ENCODE measurements around the gene UVRAG. TPM values are rescaled to one million over a fixed set of nuclear protein-coding genes. Genes with fewer than 3 reads are reported as not detected.

The UVRAG gene
- total RNA-seq, 2 experiments from 2014 or later = 16.5 to 19.5 TPM

DNA sequence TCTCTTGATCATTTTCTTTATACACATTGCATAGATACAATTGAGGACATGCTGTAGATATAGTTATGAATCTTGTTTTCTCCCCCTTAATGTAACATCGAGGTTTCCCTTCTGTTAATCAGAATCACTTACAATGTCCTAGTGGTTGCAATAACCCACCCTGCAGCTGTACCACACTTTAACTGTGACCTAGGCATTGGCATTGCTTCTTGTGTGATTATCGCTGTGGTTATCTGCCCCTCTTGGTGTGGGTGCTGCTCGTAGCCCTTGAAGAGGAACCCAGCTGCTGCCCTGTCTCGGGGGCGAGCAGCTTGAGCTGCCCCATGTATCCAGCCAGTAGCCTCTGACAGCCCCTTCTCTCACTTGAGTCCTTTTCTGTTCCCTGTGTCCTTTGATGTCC, 44.9 kb upstream of the UVRAG start:
- no peak overlapping the region for H3K27ac ChIP-seq (ENCODE audit: low read depth in 1 of 2, low read length in 2 of 2)
- no peaks in the 10 kb centered on the region for H3K36me3 ChIP-seq (ENCODE audit: insufficient read depth, low read length)
- TF ChIP-seq, protein P1, sequence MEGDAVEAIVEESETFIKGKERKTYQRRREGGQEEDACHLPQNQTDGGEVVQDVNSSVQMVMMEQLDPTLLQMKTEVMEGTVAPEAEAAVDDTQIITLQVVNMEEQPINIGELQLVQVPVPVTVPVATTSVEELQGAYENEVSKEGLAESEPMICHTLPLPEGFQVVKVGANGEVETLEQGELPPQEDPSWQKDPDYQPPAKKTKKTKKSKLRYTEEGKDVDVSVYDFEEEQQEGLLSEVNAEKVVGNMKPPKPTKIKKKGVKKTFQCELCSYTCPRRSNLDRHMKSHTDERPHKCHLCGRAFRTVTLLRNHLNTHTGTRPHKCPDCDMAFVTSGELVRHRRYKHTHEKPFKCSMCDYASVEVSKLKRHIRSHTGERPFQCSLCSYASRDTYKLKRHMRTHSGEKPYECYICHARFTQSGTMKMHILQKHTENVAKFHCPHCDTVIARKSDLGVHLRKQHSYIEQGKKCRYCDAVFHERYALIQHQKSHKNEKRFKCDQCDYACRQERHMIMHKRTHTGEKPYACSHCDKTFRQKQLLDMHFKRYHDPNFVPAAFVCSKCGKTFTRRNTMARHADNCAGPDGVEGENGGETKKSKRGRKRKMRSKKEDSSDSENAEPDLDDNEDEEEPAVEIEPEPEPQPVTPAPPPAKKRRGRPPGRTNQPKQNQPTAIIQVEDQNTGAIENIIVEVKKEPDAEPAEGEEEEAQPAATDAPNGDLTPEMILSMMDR (IDR thresholded peaks at IDR 0.05) = no peak
- CTCF ChIA-PET = interaction anchor here (0.6 kb wide), 1 partner anchor 783 kb away, joined by 3 read pairs; no protein-coding TSS in a partner anchor
- H3K27me3 Mint-ChIP-seq = peaks cover 33% of the 10 kb centered on the region
- H3K36me3 Mint-ChIP-seq (ENCODE audit: low read depth) = no peaks in the 10 kb centered on the region
- no peaks in the 10 kb centered on the region for H3K9me3 Mint-ChIP-seq
- peak overlapping the region; percentile 76 for H3K4me3 Mint-ChIP-seq
- H3K4me1 Mint-ChIP-seq (ENCODE audit: low read depth) = peaks cover 20% of the 10 kb centered on the region
- intact Hi-C loops (cut with DNase I, micrococcal nuclease) = no loop called here
- no peak for DNase-seq
- no peak overlapping the region for H3K4me3 ChIP-seq (ENCODE audit: low read length)
- no peaks in the 10 kb centered on the region for H3K9me3 ChIP-seq (ENCODE audit: control insufficient read depth in 1 of 2, insufficient read depth in 1 of 2, low read length in 2 of 2)
- peaks cover 13 to 15% of the 10 kb centered on the region in 2 experiments for H3K27me3 ChIP-seq (ENCODE audit: control insufficient read depth in 1 of 2, insufficient read depth in 2 of 2, low read length in 2 of 2)
- no peak overlapping the region for H3K27ac Mint-ChIP-seq
- ATAC-seq (ENCODE audit: poor library complexity) = no peak
- H3K4me1 ChIP-seq (ENCODE audit: insufficient read depth, low read length) = peaks cover 34% of the 10 kb centered on the region
- POLR2A ChIA-PET = no interaction called here

DNA sequence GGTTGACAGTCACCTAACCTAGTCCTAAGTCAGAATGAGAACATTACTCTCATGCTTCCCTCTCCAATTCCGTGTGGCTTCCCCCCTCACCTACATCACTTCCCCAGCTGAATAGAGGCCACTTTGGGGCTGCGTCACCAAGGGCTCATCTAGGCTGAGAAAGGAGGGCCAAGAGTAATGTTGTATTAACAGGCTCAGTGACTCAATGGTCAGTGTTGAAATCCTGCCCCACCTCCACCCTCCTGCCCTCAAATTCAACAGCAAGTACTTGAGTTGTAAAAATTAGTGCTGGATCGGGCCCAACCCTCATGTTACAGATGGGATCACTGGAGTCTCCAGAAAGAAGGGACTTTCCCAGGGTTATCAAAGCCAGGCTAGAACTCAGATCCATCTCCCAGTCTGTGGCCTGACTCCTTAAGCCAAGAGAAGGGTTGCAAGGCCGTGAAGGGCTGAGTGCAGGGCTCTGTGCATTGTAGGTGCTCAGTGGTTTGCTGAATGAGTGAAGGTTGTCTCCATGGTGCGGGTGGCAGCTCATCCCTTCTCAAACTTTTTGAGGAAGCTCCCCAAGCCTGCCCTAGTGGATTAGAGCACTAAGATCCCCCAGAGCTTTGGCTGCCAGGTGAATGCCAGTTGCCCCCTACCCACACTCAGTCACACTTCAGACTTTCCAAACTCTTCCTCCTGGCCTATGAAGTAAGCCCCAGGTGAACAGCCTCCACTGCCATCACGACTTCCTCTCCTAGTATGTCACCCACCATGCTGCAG, 43.2 kb upstream of the UVRAG start:
- no peak for ATAC-seq (ENCODE audit: poor library complexity)
- TF ChIP-seq, protein P1 (IDR thresholded peaks at IDR 0.05) = no peak
- H3K9me3 ChIP-seq (ENCODE audit: control insufficient read depth in 1 of 2, insufficient read depth in 1 of 2, low read length in 2 of 2) = no peaks in the 10 kb centered on the region
- peaks cover 20% of the 10 kb centered on the region for H3K4me1 Mint-ChIP-seq (ENCODE audit: low read depth)
- peak in 2 of 14 experiments; percentile 64 to 73 for DNase-seq
- intact Hi-C loops (cut with DNase I, micrococcal nuclease) = no loop called here
- H3K9me3 Mint-ChIP-seq = no peaks in the 10 kb centered on the region
- peaks cover 30% of the 10 kb centered on the region for H3K27me3 Mint-ChIP-seq
- H3K4me1 ChIP-seq (ENCODE audit: insufficient read depth, low read length) = peaks cover 34% of the 10 kb centered on the region
- no peaks in the 10 kb centered on the region for H3K36me3 Mint-ChIP-seq (ENCODE audit: low read depth)
- H3K36me3 ChIP-seq (ENCODE audit: insufficient read depth, low read length) = no peaks in the 10 kb centered on the region
- ChIA-PET CTCF (no interaction called here), POLR2A (no interaction called here)
- no peak overlapping the region for H3K4me3 ChIP-seq (ENCODE audit: low read length)
- H3K27me3 ChIP-seq (ENCODE audit: control insufficient read depth in 1 of 2, insufficient read depth in 2 of 2, low read length in 2 of 2) = peaks cover 13 to 15% of the 10 kb centered on the region in 2 experiments
- H3K27ac ChIP-seq (ENCODE audit: low read depth in 1 of 2, low read length in 2 of 2) = no peak overlapping the region
- no peak overlapping the region for H3K4me3 Mint-ChIP-seq
- no peak overlapping the region for H3K27ac Mint-ChIP-seq

DNA sequence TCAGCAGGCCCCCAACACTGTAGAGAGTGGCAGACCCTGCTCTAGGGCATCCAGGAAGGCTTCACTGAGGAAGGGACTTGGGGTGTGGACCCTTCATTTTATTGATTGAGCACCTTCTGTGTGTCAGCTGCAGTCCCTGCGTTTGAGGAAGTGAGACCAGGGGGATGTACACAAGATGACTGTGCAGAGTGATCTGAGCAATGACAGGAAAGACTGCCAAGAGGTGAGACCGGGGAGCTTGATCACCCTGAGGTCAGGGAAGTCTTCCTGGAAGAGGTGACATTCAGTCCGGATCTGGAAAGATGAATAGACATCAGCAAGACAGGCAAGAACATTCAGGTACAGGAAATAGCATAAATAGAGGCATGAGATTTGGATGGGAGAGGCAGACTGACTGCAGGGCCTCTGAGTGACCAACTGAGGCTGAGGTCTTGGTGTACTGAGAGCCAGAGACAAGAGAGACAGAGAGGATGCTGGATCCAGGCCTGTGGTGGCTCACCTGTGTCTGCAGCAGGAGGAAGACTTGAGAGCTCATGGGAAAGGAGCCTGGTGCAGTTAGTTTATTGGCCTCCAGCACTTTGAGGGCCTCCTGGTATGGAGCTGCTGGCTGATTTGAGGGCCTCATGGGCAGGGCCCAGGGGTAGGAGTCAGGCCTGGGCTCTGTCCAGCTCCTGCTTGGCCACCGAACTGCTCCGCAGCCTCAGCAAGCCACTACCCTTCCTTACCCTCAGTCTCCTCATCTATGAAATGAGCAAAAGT, 41.2 kb upstream of the UVRAG start:
- DNase-seq = peak in 3 of 14 experiments; percentile 16 to 65 (median 60)
- Histone ChIP-seq H3K27me3 (ENCODE audit: control insufficient read depth in 1 of 2, insufficient read depth in 2 of 2, low read length in 2 of 2) (peaks cover 9 to 13% of the 10 kb centered on the region in 2 experiments), H3K36me3 (ENCODE audit: insufficient read depth, low read length) (no peaks in the 10 kb centered on the region), H3K27ac (ENCODE audit: low read depth in 1 of 2, low read length in 2 of 2) (no peak overlapping the region), H3K4me3 (ENCODE audit: low read length) (no peak overlapping the region), H3K4me1 (ENCODE audit: insufficient read depth, low read length) (peaks cover 27% of the 10 kb centered on the region), H3K9me3 (ENCODE audit: control insufficient read depth in 1 of 2, insufficient read depth in 1 of 2, low read length in 2 of 2) (no peaks in the 10 kb centered on the region)
- Mint-ChIP-seq H3K9me3 (no peaks in the 10 kb centered on the region), H3K4me1 (ENCODE audit: low read depth) (peaks cover 7% of the 10 kb centered on the region), H3K27ac (no peak overlapping the region), H3K4me3 (no peak overlapping the region), H3K36me3 (ENCODE audit: low read depth) (no peaks in the 10 kb centered on the region), H3K27me3 (peaks cover 15% of the 10 kb centered on the region)
- ChIA-PET CTCF (no interaction called here), POLR2A (no interaction called here)
- intact Hi-C loops (cut with DNase I, micrococcal nuclease) = no loop called here
- TF ChIP-seq, protein P1 (IDR thresholded peaks at IDR 0.05) = no peak
- no peak for ATAC-seq (ENCODE audit: poor library complexity)

Data from CD4-positive, alpha-beta T cell (primary cell).